Measurements from ENCODE around the gene LMNTD1. TPM values are rescaled to one million over a fixed set of nuclear protein-coding genes. Genes with fewer than 3 reads are reported as not detected.

The LMNTD1 gene
- total RNA-seq, 4 donors from 2014 or later, result not detected

- TF ChIP-seq CTCF (IDR thresholded peaks at IDR 0.05; ENCODE audit: low read depth), result no peak
Observed at GRCh38 chr12:25501549-25501948, 51.5 kb downstream of the LMNTD1 start.

- TF ChIP-seq CTCF (IDR thresholded peaks at IDR 0.05; ENCODE audit: low read depth), result no peak
Observed at GRCh38 chr12:25500651-25501050, 52.4 kb downstream of the LMNTD1 start.

- TF ChIP-seq CTCF (IDR thresholded peaks at IDR 0.05; ENCODE audit: low read depth), result no peak
Observed at GRCh38 chr12:25497021-25497420, 56.1 kb downstream of the LMNTD1 start.

- no peak for TF ChIP-seq CTCF (IDR thresholded peaks at IDR 0.05; ENCODE audit: low read depth)
Observed at GRCh38 chr12:25496098-25496587, 56.9 kb downstream of the LMNTD1 start.

GRCh38 chr12:25495331-25496097, 57.6 kb downstream of the LMNTD1 start:
- TF ChIP-seq CTCF (IDR thresholded peaks at IDR 0.05; ENCODE audit: low read depth), result no peak

- TF ChIP-seq CTCF (IDR thresholded peaks at IDR 0.05; ENCODE audit: low read depth), result no peak
Observed at GRCh38 chr12:25494926-25495325, 58.2 kb downstream of the LMNTD1 start.

GRCh38 chr12:25493682-25494081, 59.4 kb downstream of the LMNTD1 start:
- TF ChIP-seq CTCF (IDR thresholded peaks at IDR 0.05; ENCODE audit: low read depth), result no peak

Data from subcutaneous adipose tissue (tissue), 4 donors.